Vagina (tissue), 2 donors: ENCODE measurements around the gene SLFNL1.

ENCODE experiments used
- CTCF ChIP-seq, 3 experiments: fragments of 450-650 bp in 2 of 3; fragments of 200-600 bp in 1 of 3; sonication (generic) in 1 of 3; IDR thresholded peaks; one replicate each; pipeline ENCODE4 v1.5.1; 2017 to 2019; ENCODE audit warnings: antibody characterized with exemption in 3 of 3, mild to moderate bottlenecking in 2 of 3, moderate library complexity in 2 of 3
- POLR2A ChIP-seq, 2 donors: fragments of 450-650 bp; IDR thresholded peaks; one replicate each; pipeline ENCODE4 v1.6.1; 2017; ENCODE audit warnings: antibody characterized with exemption in 2 of 2, mild to moderate bottlenecking in 2 of 2, moderate library complexity in 2 of 2

GRCh38 chr1:40989066-40989465 lies 32.5 kb downstream of the SLFNL1 start:
- TF ChIP-seq CTCF (IDR thresholded peaks at IDR 0.05): no peak
- no peak for TF ChIP-seq POLR2A (IDR thresholded peaks at IDR 0.05)
